ENCODE data around the gene NKIRAS1.
A peak's percentile ranks its signal among the peaks of the same experiment; 100 is the strongest.

NKIRAS1 gene

DNA sequence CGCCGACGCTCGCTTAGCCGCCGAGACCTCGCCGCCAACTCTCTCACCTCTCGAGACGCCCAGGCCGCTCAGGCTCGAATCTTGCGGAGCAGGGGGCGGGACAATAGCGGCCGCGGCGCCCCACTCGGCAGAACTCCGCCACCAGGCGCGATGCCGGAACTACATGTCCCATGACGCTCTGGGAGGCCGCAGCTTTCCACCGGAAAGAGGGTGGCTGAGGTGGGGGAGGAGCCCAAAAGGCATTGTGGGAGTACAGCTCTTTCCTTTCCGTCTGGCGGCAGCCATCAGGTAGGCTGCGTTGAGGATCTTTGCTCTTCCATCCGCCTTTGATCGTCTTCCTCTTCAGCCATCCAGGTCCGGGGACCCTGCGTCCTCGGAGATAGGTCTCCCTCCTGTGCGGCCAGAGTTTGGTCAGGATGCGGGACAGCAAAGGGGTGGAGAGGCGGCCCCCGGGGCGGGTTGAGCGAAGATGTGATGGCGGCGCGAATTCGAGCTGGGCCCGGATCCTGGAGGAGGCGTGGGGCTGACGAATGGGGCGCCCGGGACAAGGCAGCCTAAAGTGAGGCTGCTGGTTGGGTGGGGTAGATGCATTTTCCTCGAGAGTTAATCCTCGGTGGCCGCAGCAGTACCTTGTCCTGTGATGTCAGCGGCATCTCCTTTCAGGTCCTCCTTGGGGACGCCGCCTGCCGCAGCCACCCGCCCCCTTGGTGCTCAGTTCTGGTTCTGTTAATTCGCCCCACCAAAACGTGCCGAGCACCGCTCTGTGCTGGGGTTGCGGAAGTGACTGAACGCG lies at the start of gene NKIRAS1, which contains the start of gene RPL15:
Gene NKIRAS1, minus strand, starts transcription at position 105 of the 793 bp plus-strand sequence. CDS start 6,086 bp downstream, outside the sequence.
Gene RPL15, plus strand, starts transcription at position 247 of the 793 bp plus-strand sequence. CDS start 728 bp downstream, outside the sequence.
- DNase-seq: peak; percentile 97

- no peak for DNase-seq
These were observed 49.5 kb upstream of the NKIRAS1 start for GRCh38 chr3:23966328-23966727.

GRCh38 chr3:23964537-23965235 lies 47.9 kb upstream of the NKIRAS1 start:
- DNase-seq: no peak

DNA sequence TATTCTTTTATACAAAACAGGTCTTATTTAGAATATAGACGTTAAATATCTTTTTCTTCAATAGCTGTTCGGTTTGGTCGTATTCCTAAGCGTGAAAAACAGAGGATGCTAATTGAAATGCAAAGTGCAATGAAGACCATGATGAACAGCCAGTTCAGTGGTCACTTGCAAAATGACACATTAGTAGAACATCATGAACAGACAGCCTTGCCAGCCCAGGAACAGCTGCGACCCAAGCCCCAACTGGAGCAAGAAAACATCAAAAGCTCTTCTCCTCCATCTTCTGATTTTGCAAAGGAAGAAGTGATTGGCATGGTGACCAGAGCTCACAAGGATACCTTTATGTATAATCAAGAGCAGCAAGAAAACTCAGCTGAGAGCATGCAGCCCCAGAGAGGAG lies 45.1 kb upstream of the NKIRAS1 start:
- DNase-seq: no peak

DNA sequence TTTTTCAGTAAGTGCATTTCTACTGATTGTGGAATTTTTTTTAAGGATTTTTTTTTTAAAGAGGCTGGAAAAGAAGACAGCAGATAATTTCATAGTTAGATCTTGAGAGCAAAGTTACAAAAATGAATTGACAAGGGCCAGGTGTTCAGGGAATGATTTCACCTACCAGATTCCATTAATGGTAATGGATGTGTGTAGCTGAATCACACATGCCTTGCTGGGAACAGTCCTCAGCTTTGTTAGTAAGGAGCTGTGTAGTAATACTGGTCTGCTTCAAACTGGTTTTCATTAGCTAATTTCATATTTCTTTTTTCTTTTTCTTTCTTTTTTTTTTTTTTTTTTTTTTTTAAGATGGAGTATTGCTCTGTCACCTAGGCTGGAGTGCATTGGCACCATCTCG lies 44.3 kb upstream of the NKIRAS1 start:
- no peak for DNase-seq

DNA sequence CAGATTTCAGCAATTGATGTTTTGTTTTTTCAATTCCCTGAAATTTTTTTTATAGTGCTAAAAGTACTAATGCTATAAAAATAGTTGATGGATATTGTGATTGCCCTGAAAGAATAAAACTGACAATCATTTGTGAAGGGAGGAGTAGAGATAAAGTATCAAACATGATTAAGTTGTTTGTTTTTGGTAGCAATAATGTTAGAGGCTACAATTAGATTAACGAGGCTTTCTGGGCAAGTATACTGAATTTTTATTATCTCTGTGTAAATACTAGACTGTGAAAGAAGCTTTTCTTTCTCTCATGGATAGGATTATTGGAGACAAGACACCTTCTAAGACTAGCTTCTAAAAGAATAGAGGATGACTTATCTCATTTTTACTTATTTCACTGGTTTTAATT lies 43.9 kb upstream of the NKIRAS1 start:
- no peak for DNase-seq

GRCh38 chr3:23959135-23959900 lies 42.5 kb upstream of the NKIRAS1 start:
- no peak for DNase-seq

- DNase-seq: no peak
These were observed 39.9 kb upstream of the NKIRAS1 start for GRCh38 chr3:23956701-23957100.

DNA sequence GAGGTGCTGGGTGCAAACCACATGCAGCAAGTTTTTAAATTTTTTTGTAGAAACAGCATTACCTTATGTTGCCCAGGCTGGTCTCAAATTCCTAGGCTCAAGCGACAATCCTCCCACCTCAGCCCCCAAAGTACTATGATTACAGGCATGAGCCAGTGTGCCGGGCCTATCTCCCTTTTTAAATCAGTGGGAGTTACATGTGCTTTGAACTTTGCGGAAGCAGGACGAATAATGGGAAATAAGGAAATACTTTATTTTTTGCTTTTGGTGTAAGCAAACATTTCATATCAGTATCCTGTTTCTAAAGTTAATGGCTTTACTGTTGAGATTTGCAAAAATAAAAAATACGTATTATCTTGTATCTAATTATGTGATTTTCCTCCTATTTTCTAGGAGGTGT lies 37.4 kb upstream of the NKIRAS1 start:
- no peak for DNase-seq

DNA sequence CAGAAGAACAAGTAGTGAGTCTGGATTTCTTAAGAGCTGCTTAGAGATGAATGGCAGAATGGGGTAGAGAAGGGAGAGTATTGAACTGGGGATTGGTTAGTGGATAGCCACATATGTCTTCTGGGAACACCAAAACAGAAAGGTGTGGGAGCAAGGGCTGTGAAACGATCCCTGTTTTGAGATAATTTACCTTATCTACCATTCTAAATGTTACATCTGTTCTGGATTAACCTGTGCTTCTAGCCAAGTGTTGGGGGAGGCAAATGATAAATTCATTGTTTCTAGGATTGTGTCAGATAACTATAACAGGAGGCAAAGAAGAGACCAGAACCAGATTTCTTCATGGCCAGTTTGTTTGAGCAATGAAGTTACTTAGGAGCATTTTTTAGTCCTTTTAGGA lies 36.7 kb upstream of the NKIRAS1 start:
- no peak for DNase-seq

- DNase-seq: no peak
These were observed 35.9 kb upstream of the NKIRAS1 start for GRCh38 chr3:23952646-23953045.

DNA sequence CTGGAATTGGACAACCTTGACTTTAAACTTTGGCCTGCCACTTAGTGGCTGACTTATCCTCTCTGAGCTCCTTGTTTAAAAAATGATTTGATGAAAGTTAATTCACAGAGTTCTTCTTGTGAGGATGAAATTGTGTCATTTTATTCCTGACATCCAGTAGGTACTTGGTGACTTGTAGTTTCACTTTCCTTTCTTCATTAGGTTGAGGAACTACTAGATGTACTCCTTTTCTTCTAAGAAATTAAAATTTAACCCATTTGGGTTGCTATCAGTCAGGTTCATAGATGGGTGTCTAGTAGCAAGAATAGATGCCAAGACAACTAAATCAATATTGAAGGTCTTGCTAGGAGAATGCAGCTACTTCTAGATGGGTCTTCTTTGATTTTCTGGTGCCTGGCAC lies 33.5 kb upstream of the NKIRAS1 start:
- DNase-seq: no peak

DNA sequence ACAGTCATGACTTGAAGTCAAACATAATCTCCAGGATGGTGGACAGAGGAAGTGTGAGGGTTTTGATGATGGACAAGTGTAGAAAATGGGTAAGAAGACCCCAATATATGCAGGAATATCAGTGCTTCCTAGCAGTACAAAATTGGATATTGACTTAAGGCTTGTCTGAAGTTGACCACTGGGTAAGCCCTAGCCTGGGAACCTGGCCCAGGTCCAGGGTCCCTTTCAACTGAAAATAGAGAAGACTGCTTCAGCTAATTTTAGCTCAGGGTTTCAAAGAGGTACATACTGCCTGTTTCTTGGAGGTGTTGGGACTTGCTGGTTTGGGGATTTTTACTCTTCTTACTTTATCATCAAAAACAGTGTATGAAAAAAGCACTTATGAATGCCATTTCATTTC lies 33.0 kb upstream of the NKIRAS1 start:
- DNase-seq: no peak

DNA sequence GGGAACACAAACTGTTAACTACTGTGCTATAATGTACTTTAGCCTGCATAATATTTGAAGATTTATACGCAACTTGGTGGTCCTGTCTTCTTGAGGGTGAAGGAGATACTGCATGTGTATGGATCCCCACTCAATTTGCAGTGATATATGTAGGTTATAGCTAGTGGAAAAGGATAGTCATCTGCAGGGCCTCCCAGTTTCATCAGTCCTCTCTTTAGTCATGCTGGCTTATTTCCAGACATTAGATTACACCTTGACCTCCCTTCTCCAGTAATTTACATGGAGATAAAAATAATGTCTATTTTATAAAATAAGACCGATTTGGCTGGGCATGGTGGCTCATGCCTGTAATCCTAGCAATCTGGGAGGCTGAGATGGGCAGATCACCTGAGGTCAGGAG lies 32.0 kb upstream of the NKIRAS1 start:
- DNase-seq: no peak

- peak; percentile 97 for DNase-seq
These were observed 29.3 kb upstream of the NKIRAS1 start for GRCh38 chr3:23945913-23946687.

DNA sequence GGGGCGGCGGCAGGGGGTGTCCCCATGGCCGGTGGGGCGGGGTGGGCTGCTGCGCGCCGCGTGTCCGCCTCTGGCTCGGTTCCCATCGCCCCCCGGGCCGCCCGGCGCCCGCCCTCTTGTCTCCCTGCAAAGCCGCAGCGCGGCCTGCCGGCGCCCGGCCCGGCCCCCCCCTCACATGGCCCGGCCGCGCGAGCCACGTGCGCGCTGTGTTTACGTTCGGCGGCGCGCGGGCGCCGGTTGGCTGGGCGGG lies 28.8 kb upstream of the NKIRAS1 start:
- DNase-seq: no peak

DNA sequence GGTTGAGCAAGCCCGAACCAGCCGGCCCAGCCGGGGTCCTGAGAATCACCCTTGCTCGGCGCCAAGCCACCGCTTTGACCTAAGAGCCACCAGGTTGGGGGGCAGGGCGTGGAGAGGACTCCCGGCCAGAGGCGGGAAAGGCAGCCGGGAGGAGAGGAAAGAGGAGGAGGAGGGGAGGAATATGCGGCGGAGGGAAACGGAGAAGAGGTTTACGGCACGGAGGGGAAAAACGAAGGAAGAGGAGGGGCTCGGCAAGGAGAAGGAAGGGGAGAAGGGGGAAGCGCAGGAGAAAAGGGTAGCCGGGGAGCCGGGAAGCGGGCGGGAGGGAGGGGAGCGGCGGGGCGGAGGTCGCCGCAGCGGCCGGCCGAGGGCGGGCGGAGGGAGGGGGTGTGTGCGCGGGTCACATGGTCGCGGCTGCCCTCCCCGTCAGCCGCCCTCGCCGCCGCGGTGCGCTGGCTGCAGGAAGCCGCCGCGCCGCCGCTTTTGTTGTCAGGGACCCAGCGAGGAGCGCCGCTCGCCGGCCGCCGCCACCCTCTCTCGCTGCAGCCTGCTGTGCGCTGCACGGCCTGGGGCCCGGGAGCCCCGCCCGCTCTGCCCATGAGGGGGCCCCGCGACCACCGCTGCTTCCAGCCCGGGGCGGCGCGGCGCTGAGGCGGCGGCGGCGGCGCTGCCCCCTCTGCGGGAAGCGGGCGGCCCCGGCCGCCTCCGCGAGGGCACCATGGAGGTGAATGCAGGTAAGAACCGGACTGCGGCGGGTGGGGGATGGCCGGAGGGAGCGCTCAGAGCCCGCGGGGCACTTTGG lies 28.3 kb upstream of the NKIRAS1 start, which contains the start of gene NR1D2:
Gene NR1D2, plus strand, starts transcription at position 426 of the 802 bp plus-strand sequence. Its CDS starts 293 bp downstream, at position 719.
- DNase-seq: peak; percentile 81

GRCh38 chr3:23944007-23944783 lies 27.4 kb upstream of the NKIRAS1 start:
- no peak for DNase-seq

- DNase-seq: no peak
These were observed 25.8 kb upstream of the NKIRAS1 start for GRCh38 chr3:23942546-23942945.

DNA sequence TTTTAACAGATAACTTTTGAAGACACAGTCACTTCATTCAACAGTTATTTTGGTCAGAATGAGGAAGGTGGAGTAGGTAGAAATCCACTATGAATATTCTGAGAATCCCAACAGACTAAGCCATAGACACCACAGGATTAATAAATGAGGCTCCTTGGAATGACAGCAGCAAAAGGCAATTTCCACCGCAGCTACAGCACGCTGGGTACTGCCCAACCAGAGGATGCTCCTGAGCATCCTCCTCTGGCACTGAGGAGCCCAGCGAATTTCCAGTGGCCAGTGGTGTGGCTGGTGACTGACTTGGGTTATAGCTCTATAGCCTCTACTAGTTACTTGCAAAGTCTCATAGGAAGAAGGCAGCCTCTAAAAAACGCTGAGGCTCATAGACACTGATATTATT lies 24.6 kb upstream of the NKIRAS1 start:
- DNase-seq: no peak

GRCh38 chr3:23940775-23941174 lies 24.0 kb upstream of the NKIRAS1 start:
- DNase-seq: no peak

All from stimulated activated CD8-positive, alpha-beta memory T cell treated with anti-CD3 and anti-CD28 coated beads, Interleukin-4, amount 100 ng/mL, for 48 hours (primary cell).